BJ (cell line): ENCODE results near the gene FAM170B. TPM values are rescaled to one million over a fixed set of nuclear protein-coding genes. Genes with fewer than 3 reads are reported as not detected.

Experiments
- CTCF ChIA-PET: fragments of 350-600 bp; formaldehyde crosslinking; extraction: SDS; loops from one replicate; lab custom pipeline; 2021; ENCODE audit warnings: antibody characterized with exemption, inconsistent platforms; lab: Yijun Ruan, JAX
- POLR2A ChIA-PET: fragments of 300-600 bp; sonication (Branson Sonifier 250); formaldehyde crosslinking; extraction: SDS; loops from one replicate; lab custom pipeline; 2021; ENCODE audit warnings: antibody characterized with exemption; lab: Charles Lee
- DNase-seq: peaks from one replicate; pipeline ENCODE4 v3.0.0-alpha.2; 2011; ENCODE audit warnings: low read depth
- H3K27me3 ChIP-seq: 2 replicates; pipeline ENCODE4 v1.6.0; 2011; ENCODE audit warnings: low read length; ENCODE audit not compliant: control insufficient read depth, insufficient read depth
- H3K36me3 ChIP-seq: 2 replicates; pipeline ENCODE4 v1.5.1; 2011; ENCODE audit warnings: low read length; ENCODE audit not compliant: control insufficient read depth, insufficient read depth
- H3K4me3 ChIP-seq: 2 replicates; pipeline ENCODE4 v1.5.1; 2011; ENCODE audit warnings: low read depth, mild to moderate bottlenecking, control low read depth, low read length
- CTCF ChIP-seq: IDR thresholded peaks from 2 replicates; pipeline ENCODE4 v1.5.1; 2011; ENCODE audit warnings: low read depth, mild to moderate bottlenecking, control low read depth, inconsistent platforms, low read length, moderate library complexity; ENCODE audit not compliant: insufficient read depth
- polyA plus RNA-seq: library from polyadenylated mRNA; depleted of rRNA; stranded (reverse); fragments of >200 nt; gene quantifications from 2 replicates; pipeline ENCODE4 v1.2.3, GENCODE V29; 2011

FAM170B gene
- polyA plus RNA-seq, 1 experiment = not detected

DNA sequence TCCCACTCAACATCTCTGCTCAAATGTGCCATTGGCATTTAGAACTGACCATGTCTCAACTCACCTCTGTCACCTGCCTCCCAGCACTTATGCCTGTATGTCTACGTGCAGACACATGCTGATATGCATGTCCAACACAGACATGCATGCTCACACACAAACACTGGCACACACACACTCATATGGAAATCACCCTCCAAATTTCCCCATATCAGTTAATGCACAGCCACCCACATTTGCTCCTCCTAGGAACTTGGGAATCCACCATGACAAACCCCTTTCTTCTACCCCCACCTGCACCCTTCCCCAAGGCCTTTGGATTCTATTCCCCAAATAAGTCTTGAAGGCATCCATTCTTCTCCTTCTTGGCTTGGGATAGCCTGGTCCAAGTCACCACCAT is 4.4 kb downstream of the FAM170B start:
- no peaks in the 10 kb centered on the region for H3K36me3 ChIP-seq
- peaks cover 15% of the 10 kb centered on the region for H3K27me3 ChIP-seq
- TF ChIP-seq CTCF = no peak
- ChIA-PET CTCF (no interaction called here), POLR2A (no interaction called here)
- H3K4me3 ChIP-seq = no peak overlapping the region
- DNase-seq = no peak

- ChIA-PET POLR2A (no interaction called here), CTCF (no interaction called here)
- H3K4me3 ChIP-seq = no peak overlapping the region
- H3K36me3 ChIP-seq = no peaks in the 10 kb centered on the region
- peaks cover 15% of the 10 kb centered on the region for H3K27me3 ChIP-seq
- no peak for DNase-seq
- no peak for TF ChIP-seq CTCF
Observed at GRCh38 chr10:49128854-49129253, 5.0 kb downstream of the FAM170B start.

DNA sequence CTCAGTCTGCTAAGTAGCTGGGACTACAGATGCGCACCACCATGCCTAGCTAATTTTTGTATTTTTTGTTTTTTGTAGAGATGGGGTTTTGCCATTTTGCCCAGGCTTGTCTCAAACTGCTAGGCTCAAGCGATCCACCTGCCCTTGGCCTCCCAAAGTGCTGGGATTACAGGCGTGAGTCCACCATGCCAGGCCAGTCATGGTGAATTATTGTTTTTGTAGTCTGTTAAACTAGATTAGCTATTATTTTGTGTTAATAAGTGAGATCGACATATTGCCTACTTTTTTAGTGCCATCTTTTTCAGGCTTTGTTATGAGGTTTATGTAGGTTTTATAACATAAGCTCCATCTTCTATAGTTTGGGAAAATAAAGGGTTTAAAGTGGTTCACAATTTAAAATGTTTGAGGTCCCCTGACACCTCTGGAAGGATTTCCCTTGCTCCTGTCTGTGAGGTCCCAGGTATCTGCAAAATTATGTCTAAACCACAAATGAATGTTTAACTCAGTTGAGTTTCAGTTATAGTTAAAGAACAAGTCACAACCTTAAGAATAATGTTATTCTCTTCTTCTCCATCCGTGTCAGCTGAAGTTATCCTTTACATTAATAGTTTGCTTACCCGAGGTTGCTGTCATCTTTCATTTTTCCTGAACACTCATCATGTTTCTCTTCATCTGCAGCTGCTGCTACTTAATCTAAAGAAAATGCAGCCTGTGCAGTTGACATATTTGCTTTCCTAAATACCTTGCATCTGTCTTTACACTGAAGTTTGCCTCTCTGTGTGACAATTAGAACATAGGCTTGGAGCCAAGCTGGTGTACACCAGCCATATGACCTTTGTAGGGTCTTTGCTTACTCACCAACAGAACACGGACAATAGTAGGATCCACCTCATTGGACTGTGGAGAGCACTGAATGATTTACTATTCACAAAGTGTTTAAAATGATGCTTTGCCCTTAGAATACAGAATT is 9.6 kb downstream of the FAM170B start:
- Histone ChIP-seq H3K4me3 (no peak overlapping the region), H3K36me3 (no peaks in the 10 kb centered on the region), H3K27me3 (no peaks in the 10 kb centered on the region; the same call in none of the 2 replicates)
- TF ChIP-seq CTCF = no peak
- ChIA-PET POLR2A (no interaction called here), CTCF (no interaction called here)
- no peak for DNase-seq

DNA sequence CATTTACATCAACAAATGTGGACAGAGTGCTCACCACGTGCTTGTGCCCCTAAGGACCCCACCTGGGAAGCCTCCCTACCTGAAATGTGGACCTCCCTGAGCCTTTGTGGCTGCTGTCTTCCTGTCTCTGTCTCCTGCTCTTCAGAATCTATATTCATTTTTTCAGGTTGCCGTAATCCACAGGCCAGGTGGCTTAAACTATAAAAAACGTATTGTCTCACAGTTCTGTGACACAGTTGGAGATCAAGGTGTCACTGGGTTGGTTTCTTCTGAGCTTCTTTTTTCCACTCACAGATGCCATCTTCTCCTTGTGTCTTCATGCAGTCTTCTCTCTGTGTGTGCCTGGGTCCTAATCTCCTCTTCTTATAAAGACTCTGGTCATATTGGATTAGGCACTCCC is 12.9 kb downstream of the FAM170B start:
- Histone ChIP-seq H3K36me3 (no peaks in the 10 kb centered on the region), H3K4me3 (no peak overlapping the region), H3K27me3 (no peaks in the 10 kb centered on the region; the same call in 1 of the 2 replicates)
- ChIA-PET POLR2A (no interaction called here), CTCF (interaction anchor here (1.4 to 1.6 kb wide), 2 partner anchors 17 to 41 kb away, joined by 5 to 8 read pairs; no protein-coding TSS in a partner anchor)
- TF ChIP-seq CTCF = no peak
- no peak for DNase-seq

GRCh38 chr10:49119746-49120145 is 14.1 kb downstream of the FAM170B start:
- TF ChIP-seq CTCF = no peak
- Histone ChIP-seq H3K4me3 (no peak overlapping the region), H3K27me3 (no peaks in the 10 kb centered on the region; the same call in 1 of the 2 replicates), H3K36me3 (no peaks in the 10 kb centered on the region)
- POLR2A ChIA-PET = no interaction called here
- CTCF ChIA-PET = interaction anchor here (0.8 to 1.4 kb wide), 2 partner anchors 10 to 42 kb away, joined by 3 to 5 read pairs; no protein-coding TSS in a partner anchor
- DNase-seq = no peak
